Neuron (in vitro differentiated cells): ENCODE results near the gene GTF2IRD1.
"Not testable (repeated sequence)": the region's sequence is repeated elsewhere in the genome, so short reads cannot be mapped to it uniquely, and the experiment has no call there.

Experiments
- H2AFZ ChIP-seq: one replicate; pipeline ENCODE4 v1.6.1; 2013; ENCODE audit warnings: low read depth, mild to moderate bottlenecking, inconsistent platforms, low read length, moderate library complexity
- H3K27me3 ChIP-seq: one replicate; pipeline ENCODE4 v1.6.1; 2013; ENCODE audit warnings: low read length; ENCODE audit not compliant: insufficient read depth
- H3K36me3 ChIP-seq: one replicate; pipeline ENCODE4 v1.6.1; 2013; ENCODE audit warnings: low read length; ENCODE audit not compliant: insufficient read depth
- H3K4me1 ChIP-seq: one replicate; pipeline ENCODE4 v1.6.1; 2013; ENCODE audit warnings: low read length; ENCODE audit not compliant: insufficient read depth
- H3K4me3 ChIP-seq: 2 replicates; pipeline ENCODE4 v1.5.1; 2013; ENCODE audit warnings: mild to moderate bottlenecking, low read length, moderate library complexity
- H3K9me3 ChIP-seq: one replicate; pipeline ENCODE4 v1.6.1; 2013; ENCODE audit warnings: low read length

GTF2IRD1 gene

GRCh38 chr7:74417419-74417971 is 36.2 kb upstream of the GTF2IRD1 start:
- Histone ChIP-seq H3K27me3 (no peaks in the 10 kb centered on the region), H2AFZ (no peak overlapping the region), H3K36me3 (no peaks in the 10 kb centered on the region), H3K4me3 (no peak overlapping the region), H3K9me3 (no peaks in the 10 kb centered on the region), H3K4me1 (no peaks in the 10 kb centered on the region)

- Histone ChIP-seq H3K27me3 (no peaks in the 10 kb centered on the region), H3K4me3 (no peak overlapping the region), H3K36me3 (no peaks in the 10 kb centered on the region), H3K9me3 (no peaks in the 10 kb centered on the region), H3K4me1 (no peaks in the 10 kb centered on the region), H2AFZ (no peak overlapping the region)
Observed at GRCh38 chr7:74418076-74418475, 35.6 kb upstream of the GTF2IRD1 start.

GRCh38 chr7:74418538-74418937 is 35.2 kb upstream of the GTF2IRD1 start:
- Histone ChIP-seq H3K4me1 (no peaks in the 10 kb centered on the region), H3K4me3 (no peak overlapping the region), H3K27me3 (no peaks in the 10 kb centered on the region), H3K9me3 (no peaks in the 10 kb centered on the region), H2AFZ (no peak overlapping the region), H3K36me3 (no peaks in the 10 kb centered on the region)

GRCh38 chr7:74419232-74419631 is 34.5 kb upstream of the GTF2IRD1 start:
- H2AFZ ChIP-seq, H3K4me1 ChIP-seq, H3K36me3 ChIP-seq, H3K4me3 ChIP-seq, H3K27me3 ChIP-seq, H3K9me3 ChIP-seq: not testable (repeated sequence)

- H3K4me3 ChIP-seq: no peak overlapping the region
- no peaks in the 10 kb centered on the region for H3K9me3 ChIP-seq
- no peaks in the 10 kb centered on the region for H3K4me1 ChIP-seq
- H3K27me3 ChIP-seq: no peaks in the 10 kb centered on the region
- H3K36me3 ChIP-seq: no peaks in the 10 kb centered on the region
- H2AFZ ChIP-seq: no peak overlapping the region
Observed at GRCh38 chr7:74420006-74420405, 33.7 kb upstream of the GTF2IRD1 start.

GRCh38 chr7:74424291-74424880 is 29.3 kb upstream of the GTF2IRD1 start:
- Histone ChIP-seq H3K4me3 (no peak overlapping the region), H3K36me3 (no peaks in the 10 kb centered on the region), H3K27me3 (no peaks in the 10 kb centered on the region), H3K4me1 (peaks cover 7% of the 10 kb centered on the region), H2AFZ (no peak overlapping the region), H3K9me3 (no peaks in the 10 kb centered on the region)

- Histone ChIP-seq H2AFZ (no peak overlapping the region), H3K4me3 (no peak overlapping the region), H3K4me1 (peaks cover 16% of the 10 kb centered on the region), H3K36me3 (no peaks in the 10 kb centered on the region), H3K9me3 (no peaks in the 10 kb centered on the region), H3K27me3 (no peaks in the 10 kb centered on the region)
Observed at GRCh38 chr7:74428023-74428422, 25.7 kb upstream of the GTF2IRD1 start.

GRCh38 chr7:74429153-74429747 is 24.5 kb upstream of the GTF2IRD1 start:
- Histone ChIP-seq H3K9me3 (no peaks in the 10 kb centered on the region), H2AFZ (no peak overlapping the region), H3K27me3 (no peaks in the 10 kb centered on the region), H3K4me1 (peaks cover 16% of the 10 kb centered on the region), H3K4me3 (no peak overlapping the region), H3K36me3 (no peaks in the 10 kb centered on the region)

- not testable (repeated sequence) for H3K9me3 ChIP-seq, H2AFZ ChIP-seq, H3K4me3 ChIP-seq, H3K36me3 ChIP-seq, H3K27me3 ChIP-seq
- peaks cover 16% of the 10 kb centered on the region for H3K4me1 ChIP-seq
Observed at GRCh38 chr7:74430409-74430808, 23.3 kb upstream of the GTF2IRD1 start.

- Histone ChIP-seq H3K4me1 (peaks cover 16% of the 10 kb centered on the region), H3K27me3 (no peaks in the 10 kb centered on the region), H2AFZ (peak overlapping the region; percentile 62), H3K36me3 (no peaks in the 10 kb centered on the region), H3K9me3 (no peaks in the 10 kb centered on the region), H3K4me3 (no peak overlapping the region)
Observed at GRCh38 chr7:74430961-74431466, 22.7 kb upstream of the GTF2IRD1 start.

GRCh38 chr7:74437291-74437571 is 16.5 kb upstream of the GTF2IRD1 start:
- H3K4me3 ChIP-seq, H3K27me3 ChIP-seq, H3K36me3 ChIP-seq, H3K4me1 ChIP-seq, H3K9me3 ChIP-seq, H2AFZ ChIP-seq: not testable (repeated sequence)

- Histone ChIP-seq H3K4me1 (peaks cover 5% of the 10 kb centered on the region), H3K4me3 (no peak overlapping the region), H3K36me3 (no peaks in the 10 kb centered on the region), H3K9me3 (no peaks in the 10 kb centered on the region), H2AFZ (no peak overlapping the region), H3K27me3 (no peaks in the 10 kb centered on the region)
Observed at GRCh38 chr7:74438327-74438726, 15.4 kb upstream of the GTF2IRD1 start.

GRCh38 chr7:74439541-74439940 is 14.2 kb upstream of the GTF2IRD1 start:
- no peak overlapping the region for H3K4me3 ChIP-seq
- H3K36me3 ChIP-seq: no peaks in the 10 kb centered on the region
- H3K27me3 ChIP-seq: no peaks in the 10 kb centered on the region
- H3K9me3 ChIP-seq: no peaks in the 10 kb centered on the region
- no peak overlapping the region for H2AFZ ChIP-seq
- H3K4me1 ChIP-seq: peaks cover 17% of the 10 kb centered on the region

GRCh38 chr7:74440143-74440542 is 13.6 kb upstream of the GTF2IRD1 start:
- H3K36me3 ChIP-seq, H3K27me3 ChIP-seq, H3K4me3 ChIP-seq, H2AFZ ChIP-seq, H3K9me3 ChIP-seq: not testable (repeated sequence)
- H3K4me1 ChIP-seq: peaks cover 19% of the 10 kb centered on the region
